ENCODE measurements around the gene ELANE.
"Not testable (repeated sequence)": the region's sequence is repeated elsewhere in the genome, so short reads cannot be mapped to it uniquely, and the experiment has no call there.

Gene ELANE

DNA sequence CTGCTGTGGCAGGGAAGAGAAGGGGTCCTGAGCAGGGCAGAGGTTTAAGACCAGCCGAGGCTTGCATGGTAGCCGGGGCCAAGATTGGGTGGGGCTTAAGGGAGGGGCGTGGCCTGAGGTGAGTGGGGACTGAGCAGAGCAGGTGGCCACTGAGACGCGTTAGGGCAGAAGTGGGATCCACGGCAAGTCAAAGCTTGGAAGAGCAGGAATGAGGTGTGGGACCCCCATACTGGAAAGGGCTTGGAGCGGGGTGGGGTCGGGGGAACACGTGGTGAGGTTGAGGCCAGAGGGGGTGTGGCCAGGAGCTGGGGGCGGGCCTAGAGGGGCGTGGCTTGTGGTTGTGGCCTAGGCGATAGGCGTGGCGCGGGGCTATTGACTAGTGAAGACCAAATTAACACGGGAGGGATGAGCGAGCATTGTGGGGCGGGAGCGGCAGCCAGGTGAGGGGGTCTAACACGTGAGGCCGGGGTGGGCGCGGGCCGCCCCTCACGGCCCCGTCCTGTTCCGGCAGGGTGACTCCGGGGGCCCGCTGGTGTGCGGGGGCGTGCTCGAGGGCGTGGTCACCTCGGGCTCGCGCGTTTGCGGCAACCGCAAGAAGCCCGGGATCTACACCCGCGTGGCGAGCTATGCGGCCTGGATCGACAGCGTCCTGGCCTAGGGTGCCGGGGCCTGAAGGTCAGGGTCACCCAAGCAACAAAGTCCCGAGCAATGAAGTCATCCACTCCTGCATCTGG lies 10.6 kb downstream of the ELANE start:
- DNase-seq (ENCODE audit: low spot score) = peak; percentile 74

DNA sequence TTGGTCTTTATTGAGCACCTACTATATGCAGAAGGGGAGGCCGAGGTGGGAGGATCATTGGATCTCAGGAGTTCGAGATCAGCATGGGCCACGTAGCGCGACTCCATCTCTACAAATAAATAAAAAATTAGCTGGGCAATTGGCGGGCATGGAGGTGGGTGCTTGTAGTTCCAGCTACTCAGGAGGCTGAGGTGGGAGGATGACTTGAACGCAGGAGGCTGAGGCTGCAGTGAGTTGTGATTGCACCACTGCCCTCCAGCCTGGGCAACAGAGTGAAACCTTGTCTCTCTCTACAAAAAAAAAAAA lies 11.2 kb downstream of the ELANE start:
- DNase-seq (ENCODE audit: low spot score) = no peak

DNA sequence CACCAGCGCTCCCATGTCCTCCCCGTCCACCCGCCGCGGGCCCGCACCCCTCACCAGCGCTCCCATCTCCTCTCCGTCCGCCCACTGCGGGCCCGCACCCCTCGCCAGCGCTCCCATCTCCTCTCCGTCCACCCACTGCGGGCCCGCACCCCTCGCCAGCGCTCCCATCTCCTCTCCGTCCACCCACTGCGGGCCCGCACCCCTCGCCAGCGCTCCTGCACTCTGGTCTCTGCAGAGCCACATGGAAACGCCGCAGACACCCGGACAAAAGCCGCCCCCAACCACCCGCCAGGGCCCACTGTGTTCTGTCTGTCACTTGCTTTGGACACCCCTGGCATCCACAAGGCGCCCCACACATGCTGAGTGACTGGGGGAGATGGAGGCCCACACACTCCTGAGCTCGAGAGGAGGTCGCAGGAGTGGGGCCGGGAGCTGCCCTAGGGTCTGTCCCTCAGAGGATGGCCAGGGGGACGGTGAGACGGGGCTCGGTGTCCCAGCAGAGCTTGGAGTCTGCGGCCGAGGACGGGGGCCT lies 14.7 kb downstream of the ELANE start:
- no peak for DNase-seq (ENCODE audit: low spot score)

DNA sequence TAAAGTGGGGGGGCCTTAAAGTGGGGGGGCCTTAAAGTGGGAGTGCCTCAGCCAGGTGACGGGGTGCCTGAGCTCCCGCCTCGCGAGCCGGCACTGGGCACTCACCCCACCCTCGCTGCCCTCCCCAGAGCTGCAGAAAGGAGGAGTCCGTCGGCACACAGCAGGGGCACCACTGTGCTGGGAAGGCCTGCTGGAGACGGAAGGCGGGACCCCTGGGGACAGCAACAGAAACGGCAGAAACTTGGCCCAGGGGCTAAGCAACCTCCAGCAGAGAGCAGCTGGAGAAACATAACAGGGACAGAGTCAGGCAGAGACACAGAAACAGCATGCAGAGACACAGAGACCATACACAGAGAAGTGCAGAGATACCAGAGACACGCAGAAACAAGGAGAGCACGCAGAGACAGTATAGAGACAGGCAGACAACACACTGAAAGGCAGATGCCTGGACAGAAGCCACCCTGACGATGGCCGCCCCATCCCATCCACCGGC lies 15.2 kb downstream of the ELANE start:
- DNase-seq (ENCODE audit: low spot score) = no peak

DNA sequence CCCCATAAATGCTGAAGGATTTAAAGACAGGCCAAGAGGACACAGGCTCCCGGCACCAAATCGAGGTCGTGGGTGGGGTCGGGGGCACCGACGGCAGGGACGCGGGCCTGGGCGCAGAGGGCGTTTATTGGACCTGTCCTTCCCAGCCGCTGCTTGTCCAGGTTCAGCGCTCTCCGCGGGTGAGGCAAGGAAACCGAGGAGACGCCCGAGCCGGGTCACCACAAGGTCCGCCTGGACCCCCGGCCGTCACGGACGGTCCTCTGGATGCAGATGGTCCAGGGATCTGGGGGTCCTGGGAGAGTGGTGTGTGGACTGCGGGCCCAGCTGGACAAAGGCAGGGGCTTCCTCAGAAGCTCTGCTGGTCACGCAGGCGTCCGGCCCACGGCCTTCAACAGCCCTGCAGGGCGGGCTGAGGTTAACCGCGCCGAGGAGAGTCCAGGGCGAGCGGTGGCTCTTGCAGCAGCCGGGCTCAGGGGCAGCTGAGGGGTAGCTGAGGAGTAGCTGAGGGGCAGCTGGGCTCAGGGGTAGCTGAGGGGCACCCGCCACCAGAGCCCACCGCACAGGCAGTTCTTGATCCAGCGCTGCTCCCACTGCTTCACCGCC lies 15.9 kb downstream of the ELANE start:
- DNase-seq (ENCODE audit: low spot score) = no peak

DNA sequence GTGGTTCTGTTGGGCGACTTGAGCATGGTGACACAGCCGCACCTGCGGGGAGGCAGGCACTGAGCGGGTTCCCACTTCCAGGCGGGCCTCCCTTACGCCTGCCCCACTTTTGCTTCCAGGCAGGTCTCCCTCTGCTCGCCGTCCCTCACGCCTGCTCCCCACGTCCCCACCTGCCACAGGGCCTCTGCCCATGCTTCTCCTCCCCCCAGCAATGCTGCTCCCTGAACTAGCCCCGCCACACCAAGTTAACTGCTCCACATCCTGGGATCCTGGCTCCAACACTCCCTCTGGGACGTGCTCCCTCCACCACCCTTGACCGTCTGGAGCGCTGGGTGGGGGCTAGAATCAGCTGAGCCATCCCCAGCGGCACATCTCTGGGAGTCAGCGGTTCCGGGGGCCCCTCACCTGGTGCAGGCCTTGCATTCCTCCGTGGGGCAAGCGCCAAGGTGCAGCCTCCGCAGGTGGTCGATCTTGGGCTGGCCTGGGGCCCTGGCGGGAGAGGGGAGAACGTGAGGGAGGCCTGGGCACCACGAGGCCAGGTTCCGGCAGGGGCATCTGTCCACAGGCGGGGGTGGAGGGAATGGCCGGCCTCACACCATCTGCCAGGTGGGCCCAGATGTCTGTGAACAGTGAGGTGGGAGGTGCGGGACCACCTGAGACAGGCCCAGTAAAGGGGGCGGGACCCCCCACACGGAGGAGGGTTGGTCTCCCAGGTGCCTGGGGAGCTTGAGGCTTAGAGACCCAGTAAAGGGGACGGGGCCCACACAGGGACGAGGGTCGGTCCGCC lies 16.5 kb downstream of the ELANE start:
- no peak for DNase-seq (ENCODE audit: low spot score)

DNA sequence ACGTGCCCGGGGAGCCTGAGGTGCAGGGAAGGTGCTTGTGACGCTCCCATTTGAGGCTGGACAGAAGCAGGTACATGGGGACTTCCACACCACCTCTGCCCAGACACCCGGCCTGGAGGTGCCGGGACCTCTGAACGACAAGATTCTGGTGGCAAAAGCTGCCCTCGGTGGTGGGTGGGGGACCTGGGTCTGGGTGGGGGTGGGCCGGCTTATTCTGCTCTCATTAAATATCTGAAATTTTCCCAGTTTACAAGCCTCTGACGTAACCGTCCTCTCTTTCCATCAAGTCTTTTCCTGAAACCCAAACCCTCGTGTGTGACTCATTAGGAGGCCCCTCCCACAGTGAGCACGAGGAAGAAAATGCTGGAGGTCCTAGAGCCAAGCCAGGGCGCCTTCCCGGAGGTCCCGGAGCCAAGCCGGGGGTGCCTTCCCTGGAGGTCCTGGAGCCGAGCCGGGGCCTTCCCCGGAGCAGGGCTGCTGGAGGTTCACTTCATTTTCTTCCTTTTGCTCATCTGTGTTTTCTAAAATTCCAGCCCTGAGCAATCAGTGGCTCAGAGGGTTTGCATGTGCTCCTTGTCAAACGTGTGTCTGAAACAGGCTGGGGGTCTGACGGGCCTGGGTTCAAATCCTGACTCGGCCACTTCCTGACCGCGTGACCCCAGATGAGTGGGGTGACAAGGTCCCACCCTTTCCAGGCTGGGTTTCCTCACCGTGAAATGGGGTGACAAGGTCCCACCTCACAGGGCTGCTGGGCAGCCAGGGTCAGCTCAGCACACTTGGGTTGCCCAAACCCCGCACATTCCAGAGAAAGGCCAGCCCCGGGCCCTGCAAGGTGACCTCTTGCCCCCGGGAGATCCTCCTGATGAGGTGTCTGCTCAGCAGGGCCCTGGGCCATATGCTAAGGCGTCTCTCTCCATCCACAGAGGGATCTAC lies 17.4 kb downstream of the ELANE start:
- no peak for DNase-seq (ENCODE audit: low spot score)

DNA sequence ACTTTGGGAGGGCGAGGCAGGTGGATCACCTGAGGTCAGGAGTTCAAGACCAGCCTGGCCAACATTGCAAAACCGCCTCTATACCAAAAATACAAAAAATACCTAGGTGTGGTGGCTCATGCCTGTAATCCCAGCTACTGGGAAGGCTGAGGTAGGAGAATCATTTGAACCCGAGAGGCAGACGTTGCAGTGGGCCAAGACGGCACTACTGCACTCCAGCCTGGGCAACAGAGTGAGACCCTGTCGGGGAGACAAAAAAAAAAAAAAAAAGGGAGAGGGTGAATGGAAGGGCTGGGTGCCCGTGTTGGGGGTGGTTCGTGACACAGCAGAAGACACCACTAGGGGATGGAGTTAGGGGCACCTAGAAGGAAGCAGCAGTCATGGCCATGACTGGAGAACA lies 18.2 kb downstream of the ELANE start:
- DNase-seq (ENCODE audit: low spot score) = no peak

DNA sequence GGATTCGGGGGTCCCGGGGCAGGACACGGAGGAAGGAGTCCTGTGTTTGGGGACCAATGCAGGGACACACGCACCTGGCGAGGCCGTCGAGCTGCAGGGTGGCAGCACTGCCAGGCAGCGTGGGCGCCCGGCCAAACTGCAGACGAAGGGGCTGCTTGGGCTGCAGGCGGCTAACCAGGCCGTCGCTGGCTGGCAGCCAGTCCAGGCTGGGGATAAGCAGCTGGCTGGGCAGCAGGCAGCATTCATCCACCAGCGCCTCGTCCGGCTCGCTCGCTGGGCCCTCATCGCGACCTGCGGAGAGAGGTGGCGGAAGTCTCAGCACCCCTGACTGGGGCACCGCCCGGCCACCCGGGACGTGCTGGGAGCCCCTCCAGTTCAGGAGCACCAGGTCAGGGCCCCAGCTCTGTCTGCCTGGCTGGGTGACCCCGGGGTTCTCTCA lies 18.9 kb downstream of the ELANE start:
- no peak for DNase-seq (ENCODE audit: low spot score)

DNA sequence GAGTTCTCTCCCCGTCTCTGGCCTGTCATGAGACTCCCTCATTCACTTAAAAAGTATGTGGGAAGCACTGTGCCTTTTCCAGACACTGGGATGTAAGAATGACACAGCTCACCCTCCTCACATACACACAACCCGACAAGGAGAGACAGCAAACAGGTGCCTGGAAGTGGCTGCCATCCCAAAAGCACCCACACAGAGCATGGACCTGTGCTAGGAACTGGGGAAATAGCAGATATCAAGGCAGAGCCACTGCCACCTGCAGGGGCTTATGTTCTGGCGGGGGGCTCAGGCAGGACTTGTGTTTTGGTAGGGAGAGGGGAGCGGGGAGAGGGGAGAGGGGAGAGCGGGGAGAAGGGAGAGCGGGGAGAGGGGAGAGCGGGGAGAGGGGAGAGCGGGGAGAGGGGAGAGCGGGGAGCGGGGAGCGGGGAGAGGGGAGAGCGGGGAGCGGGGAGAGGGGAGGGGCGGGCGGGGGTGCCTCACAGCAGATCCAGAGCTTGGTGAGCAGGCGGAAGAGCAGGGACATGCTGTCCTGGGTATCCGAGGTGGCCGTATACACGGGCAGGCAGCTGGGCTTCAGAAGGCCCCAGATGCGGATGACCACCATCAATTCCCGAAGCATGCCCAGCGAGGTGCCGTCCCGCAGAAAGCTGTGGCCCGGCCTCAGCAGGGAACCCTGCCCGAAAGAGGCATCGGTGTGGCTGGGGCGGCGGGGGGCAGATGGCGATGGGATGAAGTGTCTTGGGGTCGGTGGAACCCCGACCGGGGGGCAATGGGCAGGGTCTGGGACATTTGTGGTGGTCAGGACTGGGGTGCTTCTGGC lies 19.6 kb downstream of the ELANE start:
- DNase-seq (ENCODE audit: low spot score) = no peak

DNA sequence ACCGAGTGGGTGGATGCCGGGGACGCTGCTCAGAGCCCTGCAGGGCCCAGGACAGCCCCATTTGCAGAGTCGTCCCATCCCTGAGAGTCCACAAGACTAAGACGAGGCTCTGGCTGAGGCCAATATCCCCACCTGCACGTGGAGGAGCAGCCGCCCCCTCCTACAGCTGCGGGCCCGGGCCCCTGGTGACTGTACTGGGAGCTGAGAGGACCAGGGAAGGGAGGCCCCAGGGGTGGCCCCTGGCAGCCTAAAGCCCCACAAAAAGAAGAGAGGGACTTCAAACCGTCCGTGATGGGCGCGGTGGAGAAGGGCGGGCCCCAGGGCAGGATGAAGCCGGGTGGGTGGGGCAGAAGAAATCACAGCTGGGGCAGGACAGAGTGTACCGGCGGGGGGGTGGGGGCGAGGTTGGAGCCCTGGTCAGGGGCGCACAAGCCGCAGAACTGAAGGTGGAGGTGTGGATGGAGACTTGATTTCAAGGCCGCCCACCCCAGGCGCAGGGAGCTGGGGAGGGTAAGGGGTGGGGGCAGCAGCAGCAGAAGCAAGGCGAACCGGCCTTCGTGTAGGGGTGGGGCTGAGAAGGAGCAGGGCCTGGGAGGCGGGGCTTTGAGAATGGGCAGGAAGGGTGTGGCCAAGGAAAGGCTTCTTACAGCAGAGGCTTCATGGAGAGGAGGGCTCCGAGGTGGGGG lies 20.3 kb downstream of the ELANE start:
- peak; percentile 74 for DNase-seq (ENCODE audit: low spot score)

DNA sequence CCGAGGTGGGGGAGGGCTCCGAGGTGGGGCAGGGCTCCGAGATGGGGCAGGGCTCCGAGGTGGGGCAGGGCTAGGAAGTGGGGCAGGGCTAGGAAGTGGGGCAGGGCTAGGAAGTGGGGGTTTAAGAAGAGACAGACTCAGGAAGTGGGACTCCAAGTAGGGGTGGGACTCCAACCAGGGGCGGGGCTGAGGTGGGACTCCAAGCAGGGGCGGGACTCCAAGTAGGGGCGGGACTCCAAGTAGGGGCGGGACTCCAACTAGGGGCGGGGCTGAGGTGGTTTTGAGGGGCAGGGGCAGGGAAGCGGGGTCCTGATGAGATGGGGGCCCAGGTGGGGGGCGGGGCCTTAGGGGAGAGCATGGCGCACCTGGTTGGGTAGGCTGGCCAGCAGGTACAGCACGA lies 21.0 kb downstream of the ELANE start:
- peak; percentile 40 for DNase-seq (ENCODE audit: low spot score)

DNA sequence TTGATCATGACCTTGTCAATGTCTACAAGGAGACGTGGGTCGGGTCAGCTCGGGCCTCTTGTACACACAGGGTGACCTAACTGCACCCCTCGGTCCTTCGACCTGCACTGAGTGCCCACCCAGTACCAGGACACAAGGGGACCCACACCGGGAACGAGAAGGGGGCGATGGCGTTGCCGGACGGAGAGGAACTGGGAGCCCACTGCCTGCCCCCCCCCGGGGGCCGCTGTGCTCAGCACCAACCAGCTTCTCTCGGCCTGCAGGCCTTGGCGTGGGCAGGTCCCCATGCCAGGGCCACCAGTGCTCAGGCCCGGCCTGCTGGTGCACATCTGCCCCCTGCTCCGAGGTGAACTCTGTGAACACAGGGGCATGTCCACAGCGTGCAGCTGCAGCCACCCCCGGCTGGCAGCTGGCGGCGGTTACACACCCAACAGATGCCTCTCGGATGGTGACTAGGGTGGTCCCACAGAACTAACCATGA lies 21.5 kb downstream of the ELANE start:
- no peak for DNase-seq (ENCODE audit: low spot score)

DNA sequence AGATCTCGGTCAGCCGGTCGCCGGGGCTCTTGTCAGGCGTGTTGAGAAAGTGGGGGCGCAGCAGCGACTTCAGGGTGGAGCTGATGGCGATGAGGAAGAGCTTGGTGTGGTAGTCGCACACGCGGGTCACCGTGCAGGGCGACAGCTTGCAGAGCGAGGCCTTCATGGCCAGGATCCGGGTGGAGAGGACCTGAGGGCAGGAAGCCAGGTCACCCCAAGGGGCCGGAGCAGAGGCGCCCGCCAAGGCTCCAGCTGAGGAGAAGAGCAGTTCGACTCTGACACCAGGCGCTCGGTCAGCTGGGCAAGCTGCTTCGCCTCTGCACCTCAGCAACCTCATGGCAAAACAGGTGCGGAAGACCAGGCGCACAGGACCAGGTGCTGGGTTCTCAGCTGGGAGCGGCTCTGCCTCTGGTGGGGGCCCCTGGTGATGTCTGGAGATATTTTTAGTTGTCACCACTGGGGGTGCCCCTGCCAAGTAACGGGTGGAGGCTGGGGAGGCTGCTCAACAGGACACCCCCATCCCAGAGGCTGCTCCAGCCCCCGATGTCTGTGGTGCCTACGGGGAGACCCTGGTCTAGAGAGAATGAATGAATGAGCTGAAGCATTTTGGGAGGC lies 23.3 kb downstream of the ELANE start:
- no peak for DNase-seq (ENCODE audit: low spot score)

DNA sequence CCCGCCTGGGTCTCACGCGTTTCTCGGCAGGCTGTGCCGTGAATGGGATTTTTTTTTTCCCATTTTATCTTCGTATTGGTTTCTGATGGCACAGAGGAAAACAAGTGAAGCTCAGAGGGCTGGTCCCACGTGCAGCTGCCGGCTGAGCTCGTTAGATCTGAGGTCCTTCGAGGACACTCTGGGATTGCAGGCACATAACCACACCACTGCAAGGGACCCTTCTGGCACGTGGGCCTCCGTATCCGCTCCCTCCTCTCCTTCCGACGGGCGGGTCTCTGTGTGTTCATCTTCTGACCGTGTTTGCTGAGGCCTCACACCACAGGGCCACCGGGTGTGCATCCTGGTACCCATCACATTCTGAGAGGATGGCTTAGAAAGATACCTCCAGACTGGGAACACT lies 24.0 kb downstream of the ELANE start:
- no peak for DNase-seq (ENCODE audit: low spot score)

DNA sequence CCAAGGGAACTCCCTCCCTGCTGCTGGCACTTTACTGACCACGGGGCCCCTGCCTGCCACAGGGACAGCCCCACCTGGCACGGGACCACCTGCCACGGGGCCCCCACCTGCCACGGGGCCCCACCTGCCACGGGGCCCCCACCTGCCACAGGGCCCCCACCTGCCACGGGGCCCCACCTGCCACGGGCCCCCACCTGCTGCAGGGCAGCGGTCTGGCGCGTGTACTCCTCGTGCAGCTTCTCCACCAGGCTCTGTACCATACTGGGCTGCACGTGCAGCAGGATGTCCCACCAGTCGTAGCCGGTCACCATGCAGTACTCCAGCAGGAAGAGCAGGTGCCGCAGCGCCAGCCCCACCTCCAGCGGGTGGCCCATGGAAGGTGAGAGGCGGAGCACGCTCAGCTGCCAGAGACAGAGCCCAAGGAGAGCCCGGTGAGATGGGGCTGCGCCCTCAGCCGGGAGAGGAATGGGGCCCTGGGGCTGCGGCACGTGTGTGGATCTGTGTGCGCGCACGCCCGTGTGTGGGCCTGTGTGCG lies 24.7 kb downstream of the ELANE start:
- no peak for DNase-seq (ENCODE audit: low spot score)

DNA sequence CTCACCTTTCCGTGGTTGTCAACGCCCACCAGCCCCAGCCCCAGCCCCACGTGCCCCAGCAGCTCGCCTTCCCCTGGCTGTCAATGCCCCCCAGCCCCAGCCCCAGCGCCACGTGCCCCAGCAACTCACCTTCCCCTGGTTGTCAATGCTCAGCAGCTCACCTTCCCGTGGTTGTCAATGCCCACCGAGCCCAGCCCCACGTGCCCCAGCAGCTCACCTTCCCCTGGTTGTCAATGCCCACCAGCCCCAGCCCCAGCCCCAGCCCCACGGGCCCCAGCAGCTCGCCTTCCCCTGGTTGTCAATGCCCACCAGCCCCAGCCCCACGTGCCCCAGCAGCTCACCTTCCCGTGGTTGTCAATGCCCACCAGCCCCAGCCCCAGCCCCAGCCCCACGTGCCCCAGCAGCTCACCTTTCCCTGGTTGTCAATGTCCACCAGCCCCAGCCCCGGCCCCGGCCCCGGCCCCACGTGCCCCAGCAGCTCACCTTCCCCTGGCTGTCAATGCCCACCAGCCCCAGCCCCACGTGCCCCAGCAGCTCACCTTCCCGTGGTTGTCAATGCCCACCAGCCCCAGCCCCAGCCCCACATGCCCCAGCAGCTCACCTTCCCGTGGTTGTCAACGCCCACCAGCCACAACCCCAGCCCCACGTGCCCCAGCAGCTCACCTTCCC lies 26.0 kb downstream of the ELANE start:
- not testable (repeated sequence) for DNase-seq (ENCODE audit: low spot score)

DNA sequence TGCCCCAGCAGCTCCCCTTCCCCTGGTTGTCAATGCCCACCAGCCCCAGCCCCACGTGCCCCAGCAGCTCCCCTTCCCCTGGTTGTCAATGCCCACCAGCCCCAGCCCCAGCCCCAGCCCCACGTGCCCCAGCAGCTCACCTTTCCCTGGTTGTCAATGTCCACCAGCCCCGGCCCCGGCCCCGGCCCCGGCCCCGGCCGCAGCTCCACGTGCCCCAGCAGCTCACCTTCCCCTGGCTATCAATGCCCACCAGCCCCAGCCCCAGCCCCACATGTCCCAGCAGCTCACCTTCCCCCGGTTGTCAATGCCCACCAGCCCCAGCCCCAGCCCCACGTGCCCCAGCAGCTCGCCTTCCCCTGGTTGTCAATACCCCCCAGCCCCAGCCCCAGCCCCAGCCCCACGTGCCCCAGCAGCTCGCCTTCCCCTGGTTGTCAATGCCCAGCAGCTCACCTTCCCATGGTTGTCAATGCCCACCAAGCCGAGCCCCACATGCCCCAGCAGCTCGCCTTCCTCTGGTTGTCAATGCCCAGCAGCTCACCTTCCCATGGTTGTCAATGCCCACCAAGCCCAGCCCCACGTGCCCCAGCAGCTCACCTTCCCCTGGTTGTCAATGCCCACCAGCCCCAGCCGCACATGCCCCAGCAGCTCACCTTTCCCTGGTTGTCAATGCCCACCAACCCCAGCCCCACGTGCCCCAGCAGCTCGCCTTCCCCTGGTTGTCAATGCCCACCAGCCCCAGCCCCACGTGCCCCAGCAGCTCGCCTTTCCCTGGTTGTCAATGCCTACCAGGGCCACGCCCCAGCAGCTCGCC lies 26.9 kb downstream of the ELANE start:
- not testable (repeated sequence) for DNase-seq (ENCODE audit: low spot score)

All from hematopoietic multipotent progenitor cell treated with erythropoietin and hydrocortisone succinate and interleukin-3 and kit ligand, for 17 days (in vitro differentiated cells).